ENCODE measurements around the gene NR1H3.
"Not testable (repeated sequence)": the region's sequence is repeated elsewhere in the genome, so short reads cannot be mapped to it uniquely, and the experiment has no call there.

NR1H3 gene

GRCh38 chr11:47308050-47308823 lies 50.4 kb downstream of the NR1H3 start:
- DNase-seq = no peak

GRCh38 chr11:47314992-47315391 lies 57.2 kb downstream of the NR1H3 start:
- no peak for DNase-seq

- DNase-seq = not testable (repeated sequence)
Observed at GRCh38 chr11:47316501-47316900, 58.7 kb downstream of the NR1H3 start.

- peak; percentile 75 for DNase-seq
Observed at GRCh38 chr11:47317064-47317828, 59.5 kb downstream of the NR1H3 start.

- no peak for DNase-seq
Observed at GRCh38 chr11:47318166-47318565, 60.4 kb downstream of the NR1H3 start.
